HG02763 (cell line): ENCODE data around the gene VRK2.

Experiments
- ATAC-seq: cut with Tn5 transposase; IDR thresholded peaks from one replicate; pipeline ENCODE4 v1.9.1; 2021; ENCODE audit warnings: mild to moderate bottlenecking, moderate library complexity; ENCODE audit not compliant: unreplicated experiment

Gene VRK2

DNA sequence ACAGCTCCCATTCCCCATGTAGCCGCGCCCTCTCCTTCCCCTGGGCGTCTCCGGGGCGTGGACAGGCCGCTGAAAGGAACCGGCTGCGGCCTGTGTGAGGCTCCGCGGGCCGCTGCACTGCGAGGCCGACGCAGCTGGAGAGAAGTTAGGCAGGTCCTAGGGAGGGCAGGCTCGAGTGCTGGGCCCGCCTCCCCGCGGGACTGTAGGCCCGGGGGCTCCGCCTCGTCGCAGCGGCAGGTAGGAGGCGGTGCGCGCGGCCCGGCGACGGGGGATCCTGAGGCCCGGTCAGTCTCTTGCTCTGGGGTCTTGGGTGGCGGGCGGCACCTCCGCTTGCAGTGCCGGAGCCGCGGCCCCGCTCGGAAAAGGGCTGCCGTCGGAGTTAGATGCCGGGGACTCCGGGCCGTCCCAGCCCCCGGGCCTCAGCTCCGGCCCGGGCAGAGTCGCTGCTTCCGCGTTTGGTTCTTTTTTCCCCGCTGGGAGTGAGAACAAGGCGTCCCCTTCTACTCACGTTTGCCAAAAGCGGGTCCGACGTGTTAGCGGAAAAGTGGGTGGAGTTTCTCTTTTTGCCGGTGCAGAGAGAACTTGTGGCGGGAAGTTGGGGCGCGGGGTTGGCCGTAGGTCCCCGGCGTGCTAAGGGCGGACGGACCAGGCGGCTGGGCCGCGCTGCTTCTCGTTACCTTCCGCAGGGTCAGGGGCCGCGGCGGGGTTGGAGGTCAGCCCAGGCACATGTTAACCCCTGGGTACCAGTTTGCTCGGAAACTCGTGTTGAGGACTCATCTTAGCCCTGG is at the start of gene VRK2:
VRK2 (plus strand) TSS at position 222 of the 788 bp plus-strand sequence. CDS start 2,026 bp downstream, outside the sequence.
- ATAC-seq: peak; percentile 90

DNA sequence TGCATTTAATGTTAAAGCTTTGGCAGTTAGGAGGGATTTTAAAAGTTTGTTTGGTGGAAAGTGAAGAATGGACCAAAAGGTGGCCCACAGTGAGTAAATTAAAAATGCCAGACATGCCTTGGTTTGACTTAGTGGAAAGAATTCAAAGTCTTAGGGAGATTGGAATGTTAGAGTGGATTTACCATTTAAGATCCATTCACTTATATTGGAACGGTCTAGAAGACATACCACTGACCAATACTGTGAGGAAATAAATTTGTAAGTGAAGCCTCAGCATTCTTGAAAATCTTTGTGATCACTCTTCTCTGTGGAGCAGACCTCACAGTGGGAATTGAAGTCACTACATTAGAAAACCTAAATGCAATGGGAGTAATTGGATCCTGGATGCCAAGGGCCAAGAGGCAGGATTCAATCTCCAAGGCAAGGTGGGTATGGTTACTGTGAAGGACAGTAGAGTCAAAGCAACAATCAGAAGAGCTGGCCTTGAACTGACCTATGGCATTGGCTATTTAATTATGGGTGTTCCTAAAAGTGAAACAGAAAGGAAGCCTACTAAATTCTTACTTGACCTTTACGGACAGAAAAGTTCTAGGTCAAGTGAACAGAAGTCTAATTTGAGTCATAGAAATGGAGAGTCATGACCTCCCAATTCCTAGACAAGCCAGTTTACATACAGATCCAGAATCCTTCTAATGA is 40.2 kb upstream of the VRK2 start:
- peak; percentile 74 for ATAC-seq

DNA sequence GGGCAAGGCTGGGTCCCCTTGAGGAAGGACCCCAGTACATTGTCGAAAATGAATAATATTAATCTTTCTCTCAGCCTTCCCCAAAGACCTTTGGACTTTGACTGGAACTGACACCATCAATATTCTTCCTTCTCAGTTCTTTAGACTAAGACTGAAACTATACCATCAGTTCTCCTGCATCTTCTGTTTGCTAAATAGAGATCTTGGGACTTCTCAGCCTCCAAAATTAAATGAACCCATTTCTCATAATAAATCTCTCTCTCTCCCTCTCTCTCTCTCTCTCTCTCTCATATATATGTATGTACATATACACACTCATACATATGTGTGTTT is 39.7 kb upstream of the VRK2 start:
- ATAC-seq: peak; percentile 46

DNA sequence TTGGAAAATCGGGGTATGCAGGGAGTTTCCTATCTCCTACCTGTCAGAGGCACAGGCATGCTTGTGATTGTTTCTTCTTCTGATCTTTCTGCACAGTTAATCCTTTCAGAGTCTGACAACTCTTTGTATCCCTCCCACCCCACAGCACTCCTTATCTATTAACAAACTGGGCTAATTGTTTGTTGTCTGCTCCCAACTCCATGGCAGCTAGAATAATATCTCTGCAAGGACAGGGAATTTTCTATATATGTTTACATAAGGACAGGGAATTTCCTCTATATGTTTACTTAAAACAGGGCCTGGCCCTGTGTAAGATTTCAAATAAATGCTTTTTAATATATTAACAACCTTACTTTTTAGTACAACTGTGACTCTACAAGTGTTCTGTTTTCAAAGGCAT is 36.0 kb upstream of the VRK2 start:
- ATAC-seq: no peak

DNA sequence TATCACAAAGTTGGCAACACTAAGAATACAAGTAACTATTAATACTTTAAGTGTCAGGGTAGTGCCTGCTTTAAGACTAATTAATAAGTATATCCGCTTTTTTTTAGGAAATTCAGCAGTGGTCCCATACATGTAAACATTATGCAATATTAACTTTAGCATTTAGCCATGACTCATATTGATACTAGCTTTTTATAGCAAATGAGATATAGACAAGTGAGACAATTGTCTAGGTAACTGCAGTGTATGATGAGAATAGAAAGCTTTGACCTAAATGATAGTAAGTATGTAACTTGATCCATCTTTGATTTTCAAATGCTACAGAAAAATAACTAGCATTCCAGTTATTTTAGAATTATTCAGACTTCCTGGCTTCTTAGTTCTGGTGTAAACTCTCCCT is 27.4 kb upstream of the VRK2 start:
- ATAC-seq: peak; percentile 59

DNA sequence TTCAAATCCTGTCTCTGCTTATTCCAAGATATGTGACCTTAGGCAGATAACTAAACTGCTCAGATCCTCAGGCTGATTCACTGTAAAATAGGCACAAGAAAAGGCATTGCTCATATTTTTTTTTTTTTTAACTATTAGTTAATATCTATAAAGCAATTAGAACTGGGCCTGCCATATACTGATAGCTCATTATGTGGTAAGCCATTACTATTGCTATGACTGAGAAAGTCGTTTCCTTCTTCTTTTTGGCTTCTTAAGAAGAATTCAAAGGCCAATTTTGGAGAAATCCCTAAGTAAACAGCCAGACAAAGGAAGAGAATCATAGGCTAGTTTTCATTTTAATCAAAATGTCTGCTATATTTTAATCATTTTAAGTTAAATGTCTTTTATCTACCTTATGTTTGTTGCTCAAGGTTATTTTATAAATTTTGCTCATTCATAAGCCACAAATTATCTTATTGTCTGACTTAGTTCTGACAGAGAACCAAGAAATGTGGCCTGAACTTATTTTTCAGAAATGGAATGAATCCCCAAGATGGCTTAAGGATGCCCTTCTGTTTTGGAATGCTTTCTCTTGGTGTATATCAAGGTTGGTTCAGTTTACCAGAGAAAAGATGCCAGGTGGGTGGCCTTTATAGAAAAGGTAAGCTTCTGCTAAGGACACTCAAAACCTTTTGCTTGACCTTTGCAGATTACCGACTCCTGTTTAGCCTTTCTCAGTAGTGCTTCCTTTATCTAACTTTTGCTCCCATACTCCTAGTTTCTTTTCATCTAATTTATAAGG is 21.3 kb upstream of the VRK2 start:
- no peak for ATAC-seq

DNA sequence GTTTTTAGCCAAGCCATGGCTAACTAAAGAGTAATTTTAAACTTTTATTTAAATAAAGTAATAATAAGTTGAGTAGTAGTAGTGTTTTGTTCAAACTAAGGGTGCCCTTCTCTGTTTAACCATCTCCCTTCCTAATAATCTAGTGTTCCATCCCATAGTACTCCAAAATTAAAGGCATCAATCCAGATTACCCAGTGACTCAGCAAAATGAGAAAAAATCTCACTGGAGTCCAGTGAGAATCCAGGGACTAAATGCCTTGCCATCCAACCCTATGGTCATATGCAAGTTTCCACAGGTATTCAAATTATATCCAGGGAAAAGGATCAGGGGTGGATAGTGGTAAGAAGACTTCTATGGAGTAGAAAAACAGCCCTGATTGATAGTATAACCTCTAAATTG is 19.6 kb upstream of the VRK2 start:
- ATAC-seq: no peak

DNA sequence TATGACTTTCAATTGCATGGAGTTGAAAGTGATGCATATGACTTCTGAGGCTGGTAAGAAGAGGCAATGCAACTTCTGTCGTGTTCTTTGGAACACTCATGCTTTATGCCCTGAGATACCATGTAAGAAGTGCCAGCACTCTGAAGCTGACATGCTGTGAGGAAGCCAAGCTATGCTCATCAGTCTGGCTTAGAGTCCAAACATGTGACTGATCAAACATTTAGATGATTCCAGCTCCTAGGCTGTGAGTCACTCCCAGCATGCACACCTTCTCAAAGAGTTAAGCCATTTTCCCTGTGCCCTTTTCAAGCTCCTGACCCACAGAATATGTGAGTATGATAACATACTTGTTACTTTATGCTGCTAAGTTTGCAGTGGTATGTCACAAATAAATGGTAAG is 15.8 kb upstream of the VRK2 start:
- ATAC-seq: no peak

DNA sequence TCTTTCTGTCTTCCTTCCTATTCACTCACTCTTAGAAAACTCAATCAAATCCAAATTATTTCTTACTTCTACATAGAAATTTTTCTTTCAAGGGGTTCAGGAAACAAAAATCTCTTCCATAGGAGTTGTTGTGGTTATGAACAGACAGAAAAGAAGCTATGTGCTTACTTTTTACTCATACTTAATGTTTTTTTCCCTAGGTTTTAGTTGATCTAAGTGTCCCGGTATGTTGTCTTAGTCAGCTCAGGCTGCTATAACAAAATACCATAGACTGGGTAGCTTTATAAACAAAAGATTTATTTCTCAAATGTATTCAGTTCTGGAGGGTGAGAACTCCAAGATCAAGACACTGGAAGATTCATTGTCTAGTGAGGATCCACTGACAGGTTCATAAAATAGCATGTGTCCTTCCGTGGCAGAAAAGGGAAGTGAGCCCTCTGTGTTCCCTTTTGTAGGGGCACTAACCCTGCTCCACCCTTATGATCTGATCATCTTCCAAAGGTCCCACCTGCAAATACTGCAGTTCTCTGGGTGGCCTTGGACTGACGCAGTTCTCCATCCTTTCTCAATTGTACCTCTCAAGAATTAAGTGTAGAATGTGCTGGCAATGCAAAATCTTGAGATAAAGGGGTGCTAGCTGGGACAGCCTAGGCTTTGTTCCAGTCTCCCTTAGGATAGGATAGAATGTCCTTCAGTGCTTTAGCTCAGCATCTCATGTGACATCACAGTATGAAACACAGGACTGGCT is 14.4 kb upstream of the VRK2 start:
- peak; percentile 73 for ATAC-seq

DNA sequence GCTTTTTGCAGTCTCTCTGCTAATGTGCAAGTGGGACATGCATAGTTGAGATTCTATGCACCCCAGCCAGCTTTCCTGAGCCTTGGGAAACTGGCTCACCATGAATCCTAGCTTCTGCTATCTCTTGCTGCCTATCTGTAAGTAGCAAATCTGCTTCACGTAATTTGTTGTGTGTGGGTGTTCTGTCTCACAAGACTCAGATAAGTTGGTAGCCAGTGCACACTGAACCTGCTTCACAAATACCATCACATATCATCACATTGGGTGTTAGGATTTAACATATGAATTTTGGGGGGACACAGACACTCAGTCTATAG is 13.9 kb upstream of the VRK2 start:
- no peak for ATAC-seq

DNA sequence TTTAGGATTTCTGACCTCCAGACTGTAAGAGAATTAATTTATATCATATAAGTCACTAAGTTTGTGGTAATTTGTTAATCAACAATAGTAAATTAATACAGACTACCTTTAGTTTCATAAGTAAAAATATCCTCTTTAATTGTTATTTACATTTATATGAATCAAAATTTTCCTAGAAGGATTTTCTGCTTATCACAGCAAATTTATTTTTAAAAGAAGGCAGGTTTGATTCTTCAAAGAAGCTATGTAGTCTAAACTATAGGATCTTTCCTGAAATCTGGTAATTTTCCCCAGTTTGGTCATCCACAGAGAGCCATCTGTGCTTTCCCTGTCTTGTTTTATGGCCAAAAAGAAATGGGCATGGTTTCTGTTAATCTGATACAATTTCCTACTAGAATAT is 13.1 kb upstream of the VRK2 start:
- no peak for ATAC-seq

DNA sequence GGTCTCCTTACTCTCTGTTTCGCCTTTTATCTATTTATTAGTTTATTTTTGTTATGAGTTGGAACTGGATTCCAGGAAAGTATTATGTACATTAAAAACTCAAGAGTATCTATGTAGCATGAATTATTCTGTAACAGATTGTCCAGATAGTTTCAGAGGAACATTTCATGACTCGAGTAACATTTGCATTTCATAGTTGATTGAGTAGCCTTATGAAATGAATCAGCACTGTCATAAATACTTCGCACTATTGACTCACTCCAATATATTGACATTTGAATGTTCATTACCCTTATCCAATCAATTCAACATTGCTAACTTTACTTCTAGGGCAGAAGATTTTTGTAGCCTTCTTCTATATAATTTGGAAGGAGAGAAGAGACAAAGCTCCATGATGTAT is 11.3 kb upstream of the VRK2 start:
- peak; percentile 59 for ATAC-seq

DNA sequence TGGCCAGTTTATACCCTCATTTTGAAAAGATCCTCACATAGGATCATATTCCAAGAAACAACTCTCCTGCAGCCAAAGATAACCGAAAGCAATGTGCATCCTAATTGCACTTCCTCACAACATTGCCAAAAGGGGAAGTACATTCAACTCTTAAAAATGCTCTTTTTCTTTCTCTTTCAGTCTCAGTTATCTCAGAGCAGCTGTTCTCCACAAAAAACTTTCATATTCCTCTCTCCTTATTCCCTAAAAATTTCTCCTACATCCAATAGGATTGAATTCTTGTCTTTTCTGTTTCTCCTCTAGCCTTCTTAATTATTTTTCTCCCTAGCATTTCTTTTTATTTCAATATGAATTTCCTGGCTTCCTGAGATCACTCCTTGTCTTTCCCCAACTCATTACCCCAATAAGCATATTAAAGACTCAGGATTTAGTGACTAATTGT is 7.4 kb upstream of the VRK2 start:
- peak; percentile 74 for ATAC-seq

DNA sequence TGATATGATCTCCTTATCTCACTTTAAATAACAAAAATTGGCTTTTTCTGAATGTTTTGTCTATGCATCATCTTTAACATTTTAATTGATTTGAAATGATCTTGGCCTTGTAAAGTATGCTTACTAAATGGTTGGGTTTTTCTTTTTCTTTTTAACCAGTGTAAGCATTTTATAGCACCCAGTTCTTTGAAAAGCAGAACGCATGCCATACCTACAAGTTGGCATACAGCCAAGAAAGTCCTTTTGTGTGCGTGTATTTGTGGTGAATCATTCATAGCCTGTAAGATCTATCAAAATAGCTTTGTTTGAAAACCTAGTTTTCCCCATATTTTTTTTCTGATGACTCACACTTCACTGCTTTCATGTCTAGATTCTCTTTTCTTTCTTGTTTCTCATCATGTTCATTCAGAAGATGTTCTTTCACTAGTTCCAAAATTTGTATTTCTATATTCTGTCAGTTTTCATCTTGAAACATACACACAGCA is 4.1 kb upstream of the VRK2 start:
- ATAC-seq: no peak

DNA sequence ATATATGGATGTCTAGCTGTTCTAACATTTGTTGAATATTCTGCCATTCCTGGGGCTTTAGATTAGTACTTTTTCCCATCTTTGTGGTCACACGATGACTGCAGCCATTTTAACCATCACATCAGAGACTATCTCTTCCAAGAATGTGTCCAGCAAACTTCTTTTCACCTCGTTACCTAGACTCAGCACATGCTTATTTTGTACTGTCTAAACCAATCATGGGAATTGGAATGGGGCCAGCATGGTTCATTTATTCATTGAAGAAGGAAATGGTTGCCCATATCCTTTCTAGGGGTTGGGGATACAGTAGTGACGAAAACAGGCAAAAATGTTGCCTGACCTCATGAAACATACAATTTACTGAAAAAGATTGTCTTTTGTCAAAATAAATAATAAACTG is 2.5 kb upstream of the VRK2 start:
- ATAC-seq: no peak

DNA sequence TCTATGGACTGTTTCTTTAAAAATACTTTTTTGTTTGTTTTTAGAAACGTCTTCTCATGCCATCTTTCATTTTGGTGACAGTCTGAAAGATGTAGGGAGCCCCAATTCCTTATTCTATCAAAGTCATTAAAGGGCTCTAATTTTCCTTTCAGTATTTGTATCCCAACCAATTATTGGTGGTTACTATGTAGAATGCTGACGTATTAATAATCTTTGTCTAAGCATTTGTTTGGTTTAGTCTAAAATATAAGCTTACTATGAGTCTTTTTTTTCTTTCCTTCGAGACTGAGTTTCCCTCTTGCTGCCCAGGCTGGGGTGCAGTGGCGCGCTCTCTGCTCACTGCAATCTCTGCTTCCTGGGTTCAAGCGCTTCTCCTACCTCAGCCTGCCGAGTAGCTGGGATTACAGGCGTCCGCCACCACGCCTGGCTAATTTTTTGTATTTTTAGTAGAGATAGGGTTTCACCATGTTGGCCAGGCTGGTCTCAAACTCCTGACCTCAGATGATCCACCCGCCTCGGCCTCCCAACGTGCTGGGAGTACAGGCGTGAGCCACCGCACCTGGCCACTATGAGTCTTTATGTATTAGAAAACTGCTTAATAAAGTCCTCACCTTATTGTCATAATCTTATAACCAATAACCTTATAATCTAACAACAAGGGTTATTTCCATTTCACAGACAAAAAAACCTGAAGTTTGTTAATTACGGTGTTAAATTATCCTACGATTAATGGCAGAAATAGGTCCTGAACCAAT is 849 bp upstream of the VRK2 start:
- ATAC-seq: no peak

DNA sequence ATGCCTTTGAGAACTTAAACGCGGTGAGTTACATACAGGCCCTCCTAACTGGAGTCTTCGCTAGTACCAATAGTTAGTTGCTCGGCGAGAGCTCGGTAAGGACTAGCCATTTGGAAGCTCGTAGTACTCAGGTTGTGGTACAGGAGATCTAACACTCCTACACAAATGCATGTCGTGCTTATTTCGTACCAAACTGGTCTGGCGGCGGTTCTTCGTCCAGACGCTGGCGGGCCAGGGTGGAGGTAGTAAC is 346 bp upstream of the VRK2 start:
- ATAC-seq: no peak

DNA sequence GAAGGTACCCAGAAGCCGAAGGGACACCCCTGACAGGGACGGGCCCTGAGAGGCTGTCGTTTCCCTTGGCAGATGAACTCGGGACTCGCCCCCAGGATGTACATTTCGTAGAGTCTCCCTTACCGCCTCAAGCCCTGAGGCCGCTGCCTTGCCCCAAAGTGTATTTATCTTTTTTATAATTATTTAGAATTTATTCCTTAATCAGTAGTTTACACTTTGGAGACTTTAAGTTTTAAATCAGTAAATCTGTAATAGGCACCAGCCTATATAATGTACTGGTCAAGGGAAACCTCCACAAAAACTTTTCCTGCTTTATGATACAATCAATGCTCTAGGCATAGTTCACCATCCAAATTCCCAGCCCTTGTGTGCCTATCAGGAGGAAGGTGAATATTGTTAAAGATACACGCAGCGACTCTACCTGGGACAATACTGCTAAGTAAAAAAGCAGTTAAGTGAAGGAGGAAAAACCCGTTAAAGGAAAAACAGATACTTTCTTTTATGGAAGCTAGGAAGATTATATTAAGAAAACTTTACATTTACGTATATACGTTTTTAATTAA is 848 bp downstream of the VRK2 start:
- peak; percentile 31 for ATAC-seq

DNA sequence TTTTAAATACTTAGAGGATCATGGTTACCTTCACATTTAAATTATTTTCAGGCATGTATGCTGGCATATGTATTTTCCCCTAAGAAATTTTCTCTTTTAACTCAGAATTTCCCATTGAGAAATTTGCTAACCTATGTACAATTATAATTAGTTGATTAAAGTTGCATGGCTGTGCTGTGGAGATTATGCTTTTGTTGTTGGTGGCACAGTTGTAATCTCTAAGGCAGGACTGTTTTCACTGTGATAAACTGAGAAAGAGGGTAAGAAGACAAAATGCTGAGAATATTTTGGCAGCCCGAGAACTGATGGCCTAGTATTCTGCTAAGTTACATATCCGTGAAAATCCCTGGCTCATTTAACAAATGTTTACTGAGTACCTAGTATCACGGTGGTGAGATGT is 1.4 kb downstream of the VRK2 start:
- ATAC-seq: no peak

DNA sequence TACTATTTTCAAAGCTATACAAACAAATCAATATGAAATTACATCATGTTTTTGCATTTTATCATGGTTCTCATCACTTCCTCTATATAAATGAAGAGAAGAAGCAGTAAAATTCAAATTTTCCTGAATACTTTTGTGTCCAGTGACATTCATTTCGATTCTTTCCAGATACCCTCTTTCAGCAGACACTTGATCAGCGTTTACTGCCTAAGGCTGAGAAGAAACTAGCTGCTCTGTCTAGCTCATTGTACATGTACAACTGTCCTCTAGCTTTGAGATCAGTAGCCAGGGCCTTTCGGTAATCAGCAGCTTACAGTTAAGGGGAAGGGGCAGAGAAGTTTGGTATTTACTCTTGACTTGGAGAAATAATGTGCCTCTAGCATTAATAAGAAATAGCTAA is 4.8 kb downstream of the VRK2 start:
- no peak for ATAC-seq
